HG02938 (cell line): ENCODE data around the gene SLCO2B1.

ENCODE experiments used
- ATAC-seq: cut with Tn5 transposase; IDR thresholded peaks from one replicate; pipeline ENCODE4 v1.9.1; 2021; ENCODE audit warnings: mild to moderate bottlenecking, moderate library complexity; ENCODE audit not compliant: unreplicated experiment

Gene SLCO2B1

DNA sequence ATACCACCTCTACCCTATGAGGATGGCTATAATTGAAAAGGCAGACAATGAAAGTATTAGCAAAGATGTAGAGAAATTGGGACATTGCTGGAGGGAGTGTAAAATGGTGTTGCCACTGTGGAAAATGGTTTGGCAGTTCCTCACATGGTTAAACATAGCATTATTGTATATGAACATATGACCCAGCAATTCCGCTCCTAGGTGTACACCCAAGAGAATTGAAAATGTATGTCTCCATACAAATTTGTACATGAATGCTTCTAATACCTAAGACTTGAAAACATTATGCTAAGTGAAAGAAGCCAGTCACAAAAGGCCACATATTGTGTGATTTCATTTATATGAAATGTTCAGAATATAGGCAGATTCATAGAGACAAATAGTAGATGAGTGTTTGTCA is 10.0 kb downstream of the SLCO2B1 start:
- ATAC-seq: no peak

GRCh38 chr11:75161506-75162095 is 10.7 kb downstream of the SLCO2B1 start:
- no peak for ATAC-seq

DNA sequence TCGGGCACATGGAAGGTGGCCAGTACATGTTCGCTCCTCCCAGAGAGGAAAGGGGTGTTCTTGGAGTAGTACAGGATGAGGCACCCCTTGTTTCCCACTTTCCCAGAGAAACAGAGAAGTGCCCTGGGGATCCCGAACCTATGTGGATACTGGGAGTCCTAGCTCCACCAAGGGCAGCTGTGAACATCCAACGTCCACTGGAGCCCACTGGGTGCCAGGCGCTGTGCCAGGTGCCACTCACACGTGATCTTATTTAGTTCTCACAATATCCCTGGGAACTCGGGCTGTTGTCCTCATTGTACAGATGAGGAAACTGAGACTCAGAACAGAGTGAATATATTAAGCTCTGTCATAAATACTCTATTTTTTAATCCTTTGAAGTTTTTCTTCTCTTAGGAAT is 12.0 kb downstream of the SLCO2B1 start:
- ATAC-seq: no peak

- no peak for ATAC-seq
Measured at GRCh38 chr11:75163921-75164849, 13.3 kb downstream of the SLCO2B1 start.

GRCh38 chr11:75165721-75166120 is 14.8 kb downstream of the SLCO2B1 start:
- no peak for ATAC-seq

DNA sequence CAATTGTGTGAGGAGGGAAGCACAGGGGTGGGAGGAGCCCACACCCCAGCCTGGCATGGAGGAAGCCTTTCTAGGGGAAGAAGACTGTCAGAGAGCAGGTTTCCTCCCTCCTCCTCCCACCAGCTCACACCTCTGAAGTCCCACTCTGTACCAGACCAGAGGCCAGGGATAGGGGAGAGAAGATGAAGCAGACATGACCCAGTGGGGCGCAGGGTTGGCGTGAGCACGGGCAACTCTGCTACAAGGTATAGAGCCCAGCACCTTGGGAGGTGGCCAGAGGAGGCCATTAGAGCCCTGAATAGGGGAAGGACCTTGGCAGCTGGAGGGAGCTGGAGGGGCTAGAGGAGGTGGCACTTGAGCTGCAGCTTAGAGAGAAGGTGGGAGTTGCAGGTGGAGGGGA is 15.9 kb downstream of the SLCO2B1 start:
- ATAC-seq: no peak

GRCh38 chr11:75167617-75168016 is 16.7 kb downstream of the SLCO2B1 start:
- ATAC-seq: no peak

- no peak for ATAC-seq
Measured at GRCh38 chr11:75169101-75169885, 18.4 kb downstream of the SLCO2B1 start.

- ATAC-seq: no peak
Measured at GRCh38 chr11:75170516-75171201, 19.8 kb downstream of the SLCO2B1 start.

GRCh38 chr11:75173336-75173735 is 22.4 kb downstream of the SLCO2B1 start:
- no peak for ATAC-seq

DNA sequence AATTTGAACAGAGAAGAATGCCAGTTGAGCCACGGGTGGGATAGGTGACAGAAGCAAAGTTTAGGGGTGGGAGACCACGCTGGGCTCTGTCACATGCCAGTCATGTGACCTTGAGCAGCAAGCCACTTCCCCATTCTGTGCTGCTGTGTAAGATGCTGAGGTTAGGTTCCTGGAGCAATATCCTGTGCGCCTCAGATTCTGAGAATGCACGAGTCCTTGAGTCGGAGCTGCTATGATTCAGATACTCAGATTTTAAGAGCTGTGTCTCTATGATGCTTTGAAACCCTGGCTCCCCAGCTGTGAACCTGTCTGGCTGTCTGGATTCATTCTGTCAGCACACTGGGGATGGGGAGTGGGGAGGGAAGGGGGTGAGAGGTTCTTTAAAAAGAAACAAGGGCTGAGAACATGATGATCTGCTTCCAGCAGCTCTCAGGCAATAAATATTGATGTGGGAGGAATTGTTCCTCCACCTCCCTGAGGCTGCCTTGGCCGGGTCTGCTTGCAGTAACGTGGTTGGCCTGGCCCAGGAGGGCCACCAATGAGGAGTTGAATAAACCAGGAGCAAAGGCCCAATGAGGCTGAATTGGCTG is 24.0 kb downstream of the SLCO2B1 start:
- ATAC-seq: no peak

DNA sequence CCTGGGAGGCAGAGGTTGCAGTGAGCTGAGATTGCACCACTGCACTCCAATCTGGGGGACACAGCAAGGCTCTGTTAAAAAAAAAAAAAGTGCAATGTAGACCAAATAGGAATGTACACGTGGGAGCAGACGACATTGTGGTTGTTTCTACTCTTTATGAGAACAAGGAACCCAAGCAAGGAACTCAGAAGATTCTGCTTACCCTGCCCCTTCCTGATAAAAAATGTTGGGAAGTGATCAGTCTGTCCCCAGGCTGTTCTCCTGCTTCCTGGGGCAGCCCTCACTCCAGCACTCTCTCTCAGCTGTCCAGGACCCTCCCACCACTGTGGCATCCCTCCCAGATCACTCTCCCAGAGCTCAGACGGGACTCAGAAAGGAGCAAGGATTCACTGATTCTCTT is 31.8 kb downstream of the SLCO2B1 start:
- no peak for ATAC-seq

GRCh38 chr11:75184051-75184450 is 33.1 kb downstream of the SLCO2B1 start:
- ATAC-seq: no peak

GRCh38 chr11:75184757-75185425 is 34.0 kb downstream of the SLCO2B1 start:
- no peak for ATAC-seq

GRCh38 chr11:75185866-75186265 is 35.0 kb downstream of the SLCO2B1 start:
- ATAC-seq: no peak

- no peak for ATAC-seq
Measured at GRCh38 chr11:75186999-75187398, 36.1 kb downstream of the SLCO2B1 start.

GRCh38 chr11:75188671-75189070 is 37.8 kb downstream of the SLCO2B1 start:
- ATAC-seq: no peak

DNA sequence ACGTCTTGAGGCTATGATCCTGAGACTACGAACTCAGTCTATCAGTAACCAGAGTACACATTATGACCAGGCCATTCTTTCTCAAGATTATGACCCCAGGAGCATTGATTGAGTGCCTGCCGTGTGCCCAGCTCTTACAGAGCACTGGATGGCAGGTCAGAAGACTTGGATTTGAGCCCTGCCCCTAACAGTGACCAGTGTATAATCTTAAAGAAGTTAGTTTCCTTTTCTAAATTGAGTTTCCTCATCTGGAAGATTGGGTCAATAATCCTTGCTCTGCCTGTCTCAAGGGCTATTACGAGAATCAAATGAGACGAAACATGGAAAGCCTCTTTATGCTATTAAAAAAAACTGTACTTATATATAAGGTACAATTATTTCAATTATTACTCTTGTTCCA is 38.2 kb downstream of the SLCO2B1 start:
- ATAC-seq: no peak

DNA sequence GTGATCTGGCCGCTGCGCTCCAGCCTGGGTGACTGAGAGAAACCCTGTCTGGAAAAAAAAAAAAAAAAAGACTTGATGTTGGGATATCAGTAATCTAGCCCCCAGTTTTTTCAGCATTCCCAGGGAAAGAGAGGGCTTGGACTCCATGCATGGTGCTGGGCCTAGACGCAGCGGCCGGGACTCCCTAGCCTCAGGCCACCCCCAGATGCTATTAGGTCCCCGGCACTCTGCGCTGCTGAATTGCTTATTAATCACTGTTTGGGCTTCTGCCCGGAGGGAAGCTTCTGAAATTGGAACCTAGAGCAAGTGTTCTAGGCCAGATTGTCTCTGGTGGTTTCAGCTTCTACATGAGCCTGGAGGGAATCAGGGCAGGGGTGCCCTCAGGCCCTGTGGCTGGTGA is 39.0 kb downstream of the SLCO2B1 start:
- no peak for ATAC-seq
